Esophagus mucosa (tissue), 1 donor: ENCODE measurements around the gene CXCL3. TPM values are rescaled to one million over a fixed set of nuclear protein-coding genes. Genes with fewer than 3 reads are reported as not detected.

ENCODE experiments used
- ATAC-seq: fragments of 200-7000 bp; cut with Tn5 transposase; one replicate; pipeline ENCODE4 v1.9.1; 2020
- total RNA-seq: library from RNA; stranded (reverse); gene quantifications from one replicate; pipeline ENCODE4 v1.2.4, GENCODE V29; 2023
- donor health status: DM: yes; HTN: yes; CAD: no.

CXCL3 gene
- total RNA-seq, 1 donor from 2014 or later, result 0.28 TPM

- ATAC-seq, result peak; percentile 57
Measured at GRCh38 chr4:74012130-74012529, 26.4 kb downstream of the CXCL3 start.

- no peak for ATAC-seq
Measured at GRCh38 chr4:74009307-74009706, 29.2 kb downstream of the CXCL3 start.

GRCh38 chr4:74006009-74006476, 32.4 kb downstream of the CXCL3 start:
- no peak for ATAC-seq

GRCh38 chr4:74005528-74005927, 33.0 kb downstream of the CXCL3 start:
- ATAC-seq, result peak; percentile 20

GRCh38 chr4:74004668-74005067, 33.8 kb downstream of the CXCL3 start:
- no peak for ATAC-seq

- ATAC-seq, result no peak
Measured at GRCh38 chr4:74000301-74000700, 38.2 kb downstream of the CXCL3 start.

GRCh38 chr4:73998040-73999011, 40.2 kb downstream of the CXCL3 start, which contains the start of gene CXCL5:
Gene CXCL5 (minus strand): TSS chr4:73998677. CDS start chr4:73998581, 96 bp downstream.
- ATAC-seq, result peak; percentile 46

- ATAC-seq, result no peak
Measured at GRCh38 chr4:73992050-73992449, 46.4 kb downstream of the CXCL3 start.

- no peak for ATAC-seq
Measured at GRCh38 chr4:73991742-73992000, 46.8 kb downstream of the CXCL3 start.

- no peak for ATAC-seq
Measured at GRCh38 chr4:73990988-73991741, 47.3 kb downstream of the CXCL3 start.

- ATAC-seq, result no peak
Measured at GRCh38 chr4:73989928-73990327, 48.6 kb downstream of the CXCL3 start.

- ATAC-seq, result no peak
Measured at GRCh38 chr4:73989031-73989430, 49.5 kb downstream of the CXCL3 start.

- no peak for ATAC-seq
Measured at GRCh38 chr4:73988061-73988460, 50.4 kb downstream of the CXCL3 start, which contains the start of gene PPBP. Gene PPBP (minus strand): TSS chr4:73988190. CDS start chr4:73988103, 87 bp downstream.

Other genes starting within 250 kb of the CXCL3 start
- gene CXCL6, start 202.0 kb downstream of the CXCL3 start, total RNA-seq, result 1.4 TPM
- gene PF4V1, start 185.4 kb downstream of the CXCL3 start, total RNA-seq, result not detected
- 22.9 TPM for gene CXCL1, start 169.3 kb downstream of the CXCL3 start, total RNA-seq
- not detected for gene PF4, start 56.7 kb downstream of the CXCL3 start, total RNA-seq
- 1.0 TPM for gene PPBP, start 50.5 kb downstream of the CXCL3 start, total RNA-seq
- gene CXCL5, start 40.0 kb downstream of the CXCL3 start, total RNA-seq, result 0.12 TPM
- 0.60 TPM for gene CXCL2, start 60.5 kb upstream of the CXCL3 start, total RNA-seq
- 9.4 TPM for gene MTHFD2L, start 119.4 kb upstream of the CXCL3 start, total RNA-seq